Activated CD4-positive, alpha-beta T cell treated with anti-CD3 and anti-CD28 coated beads, Interleukin-2, amount 10 ng/mL, durations not matched to agents 24 days and 14 days (primary cell): ENCODE data around the gene IFI27L2. TPM values are rescaled to one million over a fixed set of nuclear protein-coding genes. Genes with fewer than 3 reads are reported as not detected.

Source experiments
- DNase-seq: peaks from one replicate; pipeline ENCODE4 v3.0.0; 2022
- H3K27ac Mint-ChIP-seq: one replicate; pipeline ENCODE4 v1.8.0; 2022; ENCODE audit warnings: mild to moderate bottlenecking, mixed read lengths
- H3K27me3 Mint-ChIP-seq: one replicate; pipeline ENCODE4 v1.8.0; 2022; ENCODE audit warnings: mixed read lengths
- H3K36me3 Mint-ChIP-seq: one replicate; pipeline ENCODE4 v1.8.0; 2022; ENCODE audit warnings: low read depth, mild to moderate bottlenecking, mixed read lengths
- H3K4me1 Mint-ChIP-seq: one replicate; pipeline ENCODE4 v1.8.0; 2021; ENCODE audit warnings: mixed read lengths
- H3K4me3 Mint-ChIP-seq: one replicate; pipeline ENCODE4 v1.8.0; 2022; ENCODE audit warnings: mild to moderate bottlenecking, moderate library complexity, mixed read lengths
- H3K9me3 Mint-ChIP-seq: one replicate; pipeline ENCODE4 v1.8.0; 2021; ENCODE audit warnings: mixed read lengths
- intact Hi-C: fragments of 100-400 bp; cut with micrococcal nuclease; formaldehyde crosslinking; loops from one replicate; pipeline ENCODE4 v1.15.1; 2023
- total RNA-seq: library from RNA; stranded (reverse); gene quantifications from 2 replicates; pipeline ENCODE4 v1.2.3, GENCODE V29; 2022

Gene IFI27L2
- total RNA-seq, 1 donor from 2014 or later, result 38.8 TPM

DNA sequence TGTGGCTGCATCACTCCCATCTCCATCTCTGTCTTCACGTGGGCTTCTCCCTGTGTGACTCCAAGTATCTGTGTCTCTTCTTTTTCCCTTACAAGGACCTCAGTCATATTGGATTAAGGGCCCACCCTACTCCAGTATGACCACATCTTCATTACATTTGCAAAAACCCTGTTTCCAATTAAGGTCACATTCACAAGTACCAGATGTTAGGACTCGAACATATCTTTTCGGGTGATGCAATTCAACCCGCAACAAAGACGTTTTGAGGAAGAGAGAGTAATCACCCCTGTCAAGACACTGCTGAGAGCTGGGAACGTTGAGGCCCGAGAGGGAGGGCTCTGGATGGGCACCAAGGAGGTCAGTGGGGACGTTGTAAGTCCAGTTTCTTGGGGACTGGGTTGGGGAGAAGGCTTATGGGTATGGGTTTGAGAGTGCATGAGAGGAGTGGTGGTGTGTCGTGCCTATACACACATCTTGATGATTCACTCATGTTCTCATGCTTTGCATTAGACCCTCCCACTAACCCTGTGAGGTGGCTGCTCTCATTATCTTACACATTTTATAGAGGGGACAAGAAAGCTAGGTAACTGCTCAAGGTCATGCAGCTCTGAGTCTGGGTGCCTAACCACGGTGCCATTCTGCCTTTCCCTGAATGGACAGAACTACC lies 30.9 kb downstream of the IFI27L2 start:
- no peaks in the 10 kb centered on the region for H3K4me1 Mint-ChIP-seq
- H3K9me3 Mint-ChIP-seq, result no peaks in the 10 kb centered on the region
- intact Hi-C loops, result no loop called here
- no peak overlapping the region for H3K4me3 Mint-ChIP-seq
- H3K27ac Mint-ChIP-seq, result no peak overlapping the region
- no peaks in the 10 kb centered on the region for H3K27me3 Mint-ChIP-seq
- no peak for DNase-seq
- peaks cover 4% of the 10 kb centered on the region for H3K36me3 Mint-ChIP-seq

DNA sequence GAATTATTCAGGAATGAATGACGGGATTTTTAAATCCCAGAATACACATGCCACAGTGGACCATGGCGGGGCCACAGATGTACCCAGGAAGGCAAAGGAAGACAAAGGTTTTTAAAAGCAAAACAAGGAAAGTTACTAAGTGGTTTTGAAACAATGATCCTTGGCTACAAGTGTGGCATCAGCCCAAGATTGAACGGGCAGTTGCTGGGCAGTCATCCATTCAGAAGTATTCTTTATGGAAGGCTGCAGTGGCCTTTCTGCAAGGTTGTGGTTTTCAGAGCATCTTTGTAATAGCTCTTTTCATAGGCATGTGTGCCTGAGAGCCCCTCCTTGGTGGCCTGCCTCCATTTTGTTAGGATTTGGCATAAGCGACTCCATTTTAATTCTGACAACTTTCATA lies 32.3 kb downstream of the IFI27L2 start:
- Mint-ChIP-seq H3K36me3 (peaks cover 4% of the 10 kb centered on the region), H3K4me3 (no peak overlapping the region), H3K27me3 (no peaks in the 10 kb centered on the region), H3K4me1 (no peaks in the 10 kb centered on the region), H3K9me3 (no peaks in the 10 kb centered on the region), H3K27ac (no peak overlapping the region)
- intact Hi-C loops, result no loop called here
- no peak for DNase-seq

DNA sequence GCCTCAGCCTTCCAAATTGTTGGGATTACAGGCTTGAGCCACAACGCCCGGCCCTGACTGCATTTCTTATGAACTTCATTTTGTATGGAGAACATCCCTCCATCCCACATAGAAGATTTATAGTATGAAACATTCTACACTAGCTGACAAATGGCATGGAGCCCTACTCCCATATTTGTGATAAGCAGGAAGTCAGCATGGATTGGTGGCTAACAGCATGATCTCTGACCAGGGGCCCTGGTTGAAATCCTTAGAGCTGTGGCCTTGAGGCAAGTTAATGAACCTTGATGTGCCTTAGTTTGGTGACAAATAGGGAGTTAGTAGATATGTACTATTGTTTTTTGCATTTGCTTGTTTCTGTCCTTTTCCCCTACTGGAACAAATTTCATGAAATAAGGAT lies 36.0 kb downstream of the IFI27L2 start:
- intact Hi-C loops, result no loop called here
- no peak for DNase-seq
- Mint-ChIP-seq H3K4me3 (no peak overlapping the region), H3K9me3 (no peaks in the 10 kb centered on the region), H3K4me1 (no peaks in the 10 kb centered on the region), H3K36me3 (peaks cover 4% of the 10 kb centered on the region), H3K27me3 (no peaks in the 10 kb centered on the region), H3K27ac (no peak overlapping the region)

DNA sequence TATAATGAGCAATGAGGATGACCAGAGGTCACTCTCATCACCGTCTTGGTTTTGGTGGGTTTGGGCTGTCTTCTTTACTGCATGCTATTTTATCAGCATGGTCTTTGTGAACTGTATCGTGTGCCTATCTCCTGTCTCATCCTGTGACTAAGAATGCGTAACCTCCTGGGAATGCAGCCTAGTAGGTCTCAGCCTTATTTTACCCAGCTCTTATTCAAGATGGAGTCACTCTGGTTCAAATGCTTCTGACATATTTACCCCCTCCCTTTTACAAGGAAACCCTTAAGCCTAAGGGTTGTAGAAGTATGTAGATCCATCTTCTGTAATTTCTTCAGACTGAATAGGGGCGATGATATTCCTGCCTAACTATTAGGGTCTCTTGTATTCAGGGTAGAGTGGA lies 39.9 kb downstream of the IFI27L2 start:
- H3K9me3 Mint-ChIP-seq, result peaks cover 4% of the 10 kb centered on the region
- intact Hi-C loops, result no loop called here
- H3K27me3 Mint-ChIP-seq, result no peaks in the 10 kb centered on the region
- H3K4me3 Mint-ChIP-seq, result no peak overlapping the region
- DNase-seq, result no peak
- H3K4me1 Mint-ChIP-seq, result peaks cover 1% of the 10 kb centered on the region
- H3K27ac Mint-ChIP-seq, result no peak overlapping the region
- peaks cover 8% of the 10 kb centered on the region for H3K36me3 Mint-ChIP-seq

DNA sequence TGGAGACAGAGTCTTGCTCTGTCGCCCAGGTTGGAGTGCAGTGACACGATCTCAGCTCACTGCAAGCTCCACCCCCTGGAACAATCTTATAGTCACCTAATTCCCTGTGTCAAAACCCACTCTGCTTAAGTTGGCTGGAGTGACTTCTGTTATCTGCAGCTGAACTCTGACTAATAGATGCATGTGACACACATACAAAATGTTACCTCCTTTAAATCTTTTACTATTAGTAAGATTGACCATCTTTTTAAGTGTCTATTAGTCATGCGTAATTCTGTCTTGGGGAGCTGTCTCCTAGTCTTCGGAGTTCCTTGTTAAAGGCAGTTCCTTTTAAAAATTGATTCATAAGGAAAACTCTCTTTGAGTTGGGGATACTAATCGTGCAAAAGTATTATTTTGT lies 40.9 kb downstream of the IFI27L2 start:
- H3K27me3 Mint-ChIP-seq, result no peaks in the 10 kb centered on the region
- peaks cover 10% of the 10 kb centered on the region for H3K36me3 Mint-ChIP-seq
- no peak overlapping the region for H3K27ac Mint-ChIP-seq
- H3K9me3 Mint-ChIP-seq, result peaks cover 4% of the 10 kb centered on the region
- H3K4me3 Mint-ChIP-seq, result no peak overlapping the region
- no peak for DNase-seq
- intact Hi-C loops, result no loop called here
- peaks cover 2% of the 10 kb centered on the region for H3K4me1 Mint-ChIP-seq

DNA sequence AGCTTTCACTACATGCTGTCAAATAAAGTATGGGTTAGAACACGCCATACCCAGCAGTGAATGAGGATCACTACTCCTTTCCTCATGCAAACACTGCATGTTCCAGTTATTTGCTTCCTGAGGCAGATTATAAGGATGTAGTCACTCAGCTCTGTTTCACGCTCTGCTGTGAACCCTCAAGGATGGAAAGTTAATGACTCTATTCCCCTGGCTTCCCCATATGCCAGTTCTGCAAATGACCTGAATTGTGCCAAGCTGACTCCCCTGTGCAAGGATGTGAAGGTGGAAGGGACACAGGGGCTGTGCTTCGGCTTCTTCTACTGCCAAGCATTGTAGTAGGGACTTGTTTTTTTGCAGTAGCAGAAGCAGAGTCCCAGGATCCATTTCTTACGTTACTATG lies 41.5 kb downstream of the IFI27L2 start:
- intact Hi-C loops, result no loop called here

DNA sequence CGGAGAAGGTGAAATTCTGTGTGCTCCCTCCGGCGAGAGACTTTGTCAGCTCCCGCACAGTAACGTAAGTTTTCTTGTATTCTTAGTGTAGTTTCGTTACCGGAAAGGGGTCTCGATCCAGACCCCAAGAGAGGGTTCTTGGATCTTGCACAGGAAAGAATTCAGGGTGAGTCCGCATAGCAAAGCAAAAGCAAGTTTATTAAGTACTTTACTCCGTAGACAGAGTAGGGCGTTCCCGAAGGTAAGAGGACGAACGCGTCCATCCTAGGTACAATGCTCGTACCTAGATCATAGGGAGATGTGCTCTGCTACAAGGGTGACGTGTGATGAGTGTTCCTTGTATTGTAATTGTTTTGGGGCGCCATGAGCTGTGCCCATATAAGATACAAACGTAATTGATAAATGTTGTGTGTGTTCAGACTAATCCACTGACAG lies 48.0 kb downstream of the IFI27L2 start:
- H3K27me3 Mint-ChIP-seq, result no peaks in the 10 kb centered on the region
- H3K27ac Mint-ChIP-seq, result peak overlapping the region; percentile 95
- intact Hi-C loops, result loop anchor here (1.0 to 5.0 kb wide), 5 partner anchors 25 to 124 kb away; partner anchors contain the start of genes IFI27L2 and OTUB2
- peaks cover 44% of the 10 kb centered on the region for H3K36me3 Mint-ChIP-seq
- H3K9me3 Mint-ChIP-seq, result peaks cover 4% of the 10 kb centered on the region
- peaks cover 47% of the 10 kb centered on the region for H3K4me1 Mint-ChIP-seq
- no peak for DNase-seq
- peak overlapping the region; percentile 87 for H3K4me3 Mint-ChIP-seq

More for the DNA sequence above, 41.5 kb downstream of the IFI27L2 start:
- Mint-ChIP-seq H3K27me3 (no peaks in the 10 kb centered on the region), H3K4me1 (peaks cover 5% of the 10 kb centered on the region), H3K27ac (no peak overlapping the region), H3K9me3 (peaks cover 4% of the 10 kb centered on the region), H3K36me3 (peaks cover 11% of the 10 kb centered on the region), H3K4me3 (no peak overlapping the region)
- DNase-seq, result no peak

DNA sequence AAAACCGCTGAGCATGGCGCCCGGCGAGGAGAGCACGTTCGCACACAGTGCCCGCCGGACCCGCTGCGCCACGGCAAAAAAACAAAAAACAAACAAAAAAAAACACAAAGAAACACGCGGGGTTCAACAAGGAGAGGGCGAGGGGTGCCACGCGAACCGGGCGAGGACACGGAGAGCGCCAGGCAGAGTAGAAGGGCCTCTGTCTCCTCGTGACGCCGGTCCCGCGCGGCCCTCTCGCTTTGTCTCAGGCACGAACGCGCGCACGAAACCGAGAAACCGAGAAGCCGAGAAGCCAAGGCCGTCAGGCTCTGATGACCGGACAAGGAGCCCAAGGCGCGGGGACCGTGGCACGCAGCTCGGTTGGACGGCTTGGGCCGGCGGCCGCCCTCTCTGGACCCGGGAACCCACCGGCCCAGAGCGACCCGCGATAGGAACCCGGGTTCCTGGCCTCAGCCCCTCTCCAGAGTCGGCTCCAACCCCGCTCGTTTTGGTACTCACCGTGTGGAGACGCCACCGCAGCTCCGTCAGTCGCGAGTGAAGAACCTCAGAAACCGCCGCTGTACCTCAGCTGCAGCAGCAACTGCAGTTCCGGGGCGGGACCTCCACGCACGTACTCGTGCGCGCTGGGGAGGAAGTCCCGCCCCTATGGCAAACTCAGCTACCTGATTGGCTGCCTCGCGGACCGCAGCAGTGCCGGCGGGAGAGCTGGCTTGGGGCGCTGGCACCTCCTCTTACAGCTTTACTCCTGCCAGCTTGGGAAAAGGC lies 48.6 kb downstream of the IFI27L2 start, which contains the start of the genes DDX24 and IFI27L1:
TSS of gene DDX24 (minus strand) at position 582 of the 765 bp plus-strand sequence. CDS start 1,460 bp downstream, outside the sequence.
TSS of gene IFI27L1 (plus strand) at position 690 of the 765 bp plus-strand sequence. CDS start 15,628 bp downstream, outside the sequence.
- intact Hi-C loops, result loop anchor here (1.0 to 5.0 kb wide), 6 partner anchors 25 to 124 kb away; partner anchors contain the start of genes IFI27L2, OTUB2 and PPP4R4
- H3K4me1 Mint-ChIP-seq, result peaks cover 47% of the 10 kb centered on the region
- H3K27me3 Mint-ChIP-seq, result no peaks in the 10 kb centered on the region
- peaks cover 48% of the 10 kb centered on the region for H3K36me3 Mint-ChIP-seq
- peak within 1 kb of the TSS; percentile 95 for H3K27ac Mint-ChIP-seq
- DNase-seq, result peak; percentile 99
- H3K4me3 Mint-ChIP-seq, result peak within 1 kb of the TSS; percentile 87
- H3K9me3 Mint-ChIP-seq, result no peaks in the 10 kb centered on the region

DNA sequence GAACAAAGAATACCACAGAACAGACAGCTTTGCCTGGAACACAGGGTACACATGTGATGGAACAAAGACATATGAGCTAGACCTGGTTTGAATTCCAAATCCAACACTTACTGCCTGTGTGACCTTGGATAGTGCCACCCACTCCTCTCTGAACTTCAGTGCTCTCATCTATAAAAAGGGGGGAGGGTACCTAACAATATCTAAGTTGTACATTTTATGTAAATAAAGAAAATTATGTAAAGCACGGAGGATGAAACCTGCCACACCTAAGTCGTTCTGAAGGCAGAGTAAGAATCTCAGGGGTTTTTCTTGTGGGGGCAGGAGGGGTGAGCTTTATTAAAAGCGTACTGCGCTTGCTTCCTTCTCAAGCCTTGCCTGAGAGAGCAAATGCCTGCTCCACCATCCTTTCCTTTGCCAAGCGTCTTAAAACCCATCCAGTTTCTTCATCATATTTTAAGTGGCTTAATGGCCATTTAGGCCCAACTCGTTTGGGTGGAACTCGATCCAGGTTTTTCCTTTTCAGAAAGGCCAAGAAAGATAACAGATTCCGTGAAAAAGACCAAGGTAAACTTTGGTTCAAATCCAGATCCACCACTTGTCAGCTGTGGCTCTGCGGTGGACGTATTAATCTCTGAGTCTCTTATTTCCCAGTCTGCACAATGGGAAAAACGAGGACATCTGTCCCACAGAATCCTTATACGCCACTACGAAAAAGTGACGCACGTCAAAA lies 49.3 kb downstream of the IFI27L2 start:
- Mint-ChIP-seq H3K4me1 (peaks cover 54% of the 10 kb centered on the region), H3K36me3 (peaks cover 54% of the 10 kb centered on the region), H3K27me3 (no peaks in the 10 kb centered on the region), H3K4me3 (peak overlapping the region; percentile 87), H3K9me3 (peaks cover 3% of the 10 kb centered on the region), H3K27ac (peak overlapping the region; percentile 95)
- DNase-seq, result peak; percentile 68
- intact Hi-C loops, result loop anchor here (1.0 to 5.0 kb wide), 5 partner anchors 49 to 123 kb away; partner anchors contain the start of genes IFI27L2, OTUB2 and PPP4R4

DNA sequence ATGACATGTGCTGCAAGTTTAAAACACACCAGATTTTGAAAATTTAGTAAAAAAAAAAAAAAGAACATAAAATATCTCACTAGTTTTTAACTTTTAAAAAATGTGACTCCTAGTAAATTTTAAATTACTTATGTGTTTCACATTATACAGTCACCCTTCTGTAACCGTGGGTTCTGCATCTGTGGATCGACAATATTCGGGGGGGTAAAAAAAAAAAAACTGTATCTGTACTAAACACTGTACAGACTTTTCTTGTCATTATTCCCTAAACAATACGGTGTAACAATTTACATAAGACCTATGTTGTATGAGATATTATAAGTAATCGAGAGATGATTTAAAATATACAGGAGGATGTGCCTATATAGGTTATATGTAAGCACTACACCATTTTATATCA lies 51.6 kb downstream of the IFI27L2 start:
- DNase-seq, result no peak
- peaks cover 63% of the 10 kb centered on the region for H3K36me3 Mint-ChIP-seq
- intact Hi-C loops, result no loop called here
- peak overlapping the region; percentile 87 for H3K4me3 Mint-ChIP-seq
- peaks cover 11% of the 10 kb centered on the region for H3K9me3 Mint-ChIP-seq
- H3K4me1 Mint-ChIP-seq, result peaks cover 53% of the 10 kb centered on the region
- no peak overlapping the region for H3K27ac Mint-ChIP-seq
- H3K27me3 Mint-ChIP-seq, result no peaks in the 10 kb centered on the region

Other genes starting within 250 kb of the IFI27L2 start
- not detected in 2 replicates for gene FAM181A, start 202.3 kb downstream of the IFI27L2 start, total RNA-seq
- gene ASB2, start 153.0 kb downstream of the IFI27L2 start, total RNA-seq, result 21.1 and 21.6 TPM in 2 replicates
- gene CCDC197, start 132.3 kb downstream of the IFI27L2 start, total RNA-seq, result not detected in 2 replicates
- 1.3 and 1.7 TPM in 2 replicates for gene OTUB2, start 103.3 kb downstream of the IFI27L2 start, total RNA-seq
- gene DDX24, start 48.4 kb downstream of the IFI27L2 start, total RNA-seq, result 262 and 286 TPM in 2 replicates
- 24.0 and 28.0 TPM in 2 replicates for gene IFI27L1, start 48.3 kb downstream of the IFI27L2 start, total RNA-seq
- 66.9 and 67.3 TPM in 2 replicates for gene IFI27, start 18.9 kb downstream of the IFI27L2 start, total RNA-seq
- 2.7 and 3.1 TPM in 2 replicates for gene PPP4R4, start 44.7 kb upstream of the IFI27L2 start, total RNA-seq
- gene SERPINA10, start 163.7 kb upstream of the IFI27L2 start, total RNA-seq, result not detected in 2 replicates
- not detected in 2 replicates for gene SERPINA6, start 193.7 kb upstream of the IFI27L2 start, total RNA-seq
- gene SERPINA2, start 237.1 kb upstream of the IFI27L2 start, total RNA-seq, result not detected in 2 replicates